HepG2 (cell line): ENCODE measurements around the gene FRMD4A.

ENCODE experiments used
- CTCF ChIP-seq: sonication (generic); formaldehyde crosslinking; IDR thresholded peaks from 2 replicates; pipeline ENCODE4 v1.5.0; 2020; ENCODE audit warnings: mild to moderate bottlenecking, missing genetic modification reagents, moderate library complexity
- ERF ChIP-seq: IDR thresholded peaks from 2 replicates; pipeline ENCODE4 v1.6.1; 2018; ENCODE audit warnings: missing biosample characterization, missing genetic modification reagents

- no peak for TF ChIP-seq CTCF
- no peak for TF ChIP-seq ERF (CRISPR knock-in tag)
Observed at GRCh38 chr10:13808556-13809391, 522.0 kb downstream of the FRMD4A start.
